Fibroblast of the aortic adventitia (primary cell): ENCODE data around the gene SCART1. TPM values are rescaled to one million over a fixed set of nuclear protein-coding genes. Genes with fewer than 3 reads are reported as not detected.
"Not testable (repeated sequence)": the region's sequence is repeated elsewhere in the genome, so short reads cannot be mapped to it uniquely, and the experiment has no call there.

Experiments
- DNase-seq: peaks from one replicate; pipeline ENCODE4 v3.0.0-alpha.2; 2010; ENCODE audit warnings: low read depth
- H3K4me3 ChIP-seq: 2 replicates; pipeline ENCODE4 v1.5.1; 2011; ENCODE audit warnings: low read depth, mild to moderate bottlenecking, control low read depth, low read length, moderate library complexity
- CTCF ChIP-seq: IDR thresholded peaks from 2 replicates; pipeline ENCODE4 v1.5.1; 2011; ENCODE audit warnings: mild to moderate bottlenecking, low read length, control low read depth, inconsistent platforms; ENCODE audit not compliant: insufficient read depth
- total RNA-seq: library from RNA; depleted of rRNA; stranded (reverse); fragments of >200 nt; gene quantifications from 2 replicates; pipeline ENCODE4 v1.2.3, GENCODE V29; 2012; ENCODE audit warnings: low replicate concordance

SCART1 gene
- total RNA-seq, 1 donor, result 1.6 TPM

- no peak for DNase-seq
- no peak overlapping the region for H3K4me3 ChIP-seq
- no peak for TF ChIP-seq CTCF
These were observed 61.7 kb downstream of the SCART1 start for GRCh38 chr10:133515471-133515870.

- no peak overlapping the region for H3K4me3 ChIP-seq
- TF ChIP-seq CTCF, result no peak
- no peak for DNase-seq
These were observed 62.3 kb downstream of the SCART1 start for GRCh38 chr10:133516057-133516456.

GRCh38 chr10:133518517-133518916 lies 64.8 kb downstream of the SCART1 start:
- DNase-seq, H3K4me3 ChIP-seq: not testable (repeated sequence)

Other genes starting within 250 kb of the SCART1 start
- gene UTF1, start 223.7 kb upstream of the SCART1 start, total RNA-seq, result not detected in 2 replicates
- not detected in 2 replicates for gene VENTX, start 216.1 kb upstream of the SCART1 start, total RNA-seq
- 0.36 TPM in 1 of 2 replicates, not detected in the other for gene ADAM8, start 177.1 kb upstream of the SCART1 start, total RNA-seq
- gene TUBGCP2, start 145.1 kb upstream of the SCART1 start, total RNA-seq, result 33.0 and 72.8 TPM in 2 replicates
- 1.7 and 22.1 TPM in 2 replicates for gene ZNF511, start 145.0 kb upstream of the SCART1 start, total RNA-seq
- not detected in 2 replicates for gene CALY, start 117.0 kb upstream of the SCART1 start, total RNA-seq
- not detected in 2 replicates for gene PRAP1, start 106.6 kb upstream of the SCART1 start, total RNA-seq
- 4.0 and 16.9 TPM in 2 replicates for gene FUOM, start 95.9 kb upstream of the SCART1 start, total RNA-seq
- 33.0 and 47.3 TPM in 2 replicates for gene ECHS1, start 80.6 kb upstream of the SCART1 start, total RNA-seq
- gene PAOX, start 74.7 kb upstream of the SCART1 start, total RNA-seq, result 4.9 and 5.4 TPM in 2 replicates
- gene MTG1, start 59.8 kb upstream of the SCART1 start, total RNA-seq, result 19.0 and 25.4 TPM in 2 replicates
- 0.18 and 0.82 TPM in 2 replicates for gene SPRN, start 29.3 kb upstream of the SCART1 start, total RNA-seq
- gene CYP2E1, start 73.4 kb downstream of the SCART1 start, total RNA-seq, result 0.36 and 0.82 TPM in 2 replicates
- gene SYCE1, start 111.6 kb downstream of the SCART1 start, total RNA-seq, result 0.09 TPM in 1 of 2 replicates, not detected in the other
- not detected in 2 replicates for gene FRG2B, start 172.8 kb downstream of the SCART1 start, total RNA-seq